SK-N-SH (cell line): ENCODE data around the gene ACVR2B. TPM values are rescaled to one million over a fixed set of nuclear protein-coding genes. Genes with fewer than 3 reads are reported as not detected.

Experiments used
- CTCF ChIA-PET: fragments of 300-600, 350-600 bp; formaldehyde crosslinking; extraction: SDS; loops from one replicate; lab custom pipeline; 2021; lab: Yijun Ruan, JAX
- POLR2A ChIA-PET: fragments of 350-600 bp; sonication (Branson Sonifier 250); formaldehyde crosslinking; extraction: SDS; loops from one replicate; lab custom pipeline; 2020; ENCODE audit warnings: antibody characterized with exemption, inconsistent platforms; lab: Yijun Ruan, JAX
- DNase-seq: peaks from one replicate; pipeline ENCODE4 v3.0.0; 2012
- H2AFZ ChIP-seq: fragments of 200-600 bp; sonication (generic); 2 replicates; pipeline ENCODE4 v1.8.1; 2016; ENCODE audit warnings: antibody characterized with exemption, mild to moderate bottlenecking, low read depth
- H3F3A ChIP-seq: fragments of 200-600 bp; sonication (generic); replicated peaks from 2 replicates; pipeline ENCODE3; 2016; ENCODE audit warnings: antibody characterized with exemption, mild to moderate bottlenecking; ENCODE audit not compliant: insufficient read depth
- H3K27ac ChIP-seq, 2 experiments: fragments of 200-500 bp in 1 of 2; fragments of 200-600 bp in 1 of 2; sonication (Bioruptor generic) in 1 of 2; sonication (generic), shearing (Covaris generic) in 1 of 2; 2 replicates each; pipeline versions ENCODE4 v1.5.1 to v1.6.1; 2014 to 2016; ENCODE audit warnings: low read depth in 2 of 2, inconsistent platforms in 1 of 2, low read length in 1 of 2, mild to moderate bottlenecking in 1 of 2, mixed read lengths in 1 of 2
- H3K27me3 ChIP-seq: fragments of 200-600 bp; sonication (generic), shearing (Covaris generic); 2 replicates; pipeline ENCODE4 v1.6.1; 2016; ENCODE audit warnings: mixed run types; ENCODE audit not compliant: insufficient read depth
- H3K36me3 ChIP-seq, 2 experiments: fragments of 200-500 bp in 1 of 2; fragments of 200-600 bp in 1 of 2; sonication (Bioruptor generic) in 1 of 2; sonication (generic) in 1 of 2; replicated peaks in 1 of 2; 2 replicates each; pipeline versions ENCODE3 to v1.5.1; 2014 to 2016; ENCODE audit warnings: low read length in 1 of 2, mild to moderate bottlenecking in 1 of 2; ENCODE audit not compliant: insufficient read depth in 2 of 2, control insufficient read depth in 1 of 2
- H3K4me1 ChIP-seq, 2 experiments: fragments of 200-500 bp in 1 of 2; fragments of 200-600 bp in 1 of 2; sonication (Bioruptor generic) in 1 of 2; sonication (generic), shearing (Covaris generic) in 1 of 2; 2 replicates each; pipeline versions ENCODE4 v1.5.1 to v1.6.1; 2014 to 2016; ENCODE audit warnings: low read depth in 1 of 2, low read length in 1 of 2, mixed run types in 1 of 2; ENCODE audit not compliant: insufficient read depth in 2 of 2, control insufficient read depth in 1 of 2
- H3K4me2 ChIP-seq: fragments of 200-600 bp; sonication (generic), shearing (Covaris generic); 2 replicates; pipeline ENCODE4 v1.6.1; 2017; ENCODE audit warnings: mixed run types
- H3K4me3 ChIP-seq, 2 experiments: fragments of 200-500 bp in 1 of 2; fragments of 200-600 bp in 1 of 2; sonication (Bioruptor generic) in 1 of 2; sonication (generic), shearing (Covaris generic) in 1 of 2; 2 replicates each; pipeline versions ENCODE4 v1.5.1 to v1.8.1; 2014 to 2016; ENCODE audit warnings: low read depth in 2 of 2, inconsistent platforms in 1 of 2, low read length in 1 of 2, mild to moderate bottlenecking in 1 of 2, mixed read lengths in 1 of 2, moderate library complexity in 1 of 2
- H3K79me2 ChIP-seq: fragments of 200-600 bp; sonication (generic); 2 replicates; pipeline ENCODE4 v1.8.1; 2017; ENCODE audit warnings: mild to moderate bottlenecking; ENCODE audit not compliant: insufficient read depth
- H3K9ac ChIP-seq: fragments of 200-600 bp; sonication (generic); 2 replicates; pipeline ENCODE4 v1.6.1; 2017; ENCODE audit warnings: mixed run types
- H3K9me2 ChIP-seq: fragments of 200-600 bp; sonication (generic); 2 replicates; pipeline ENCODE4 v1.6.1; 2017; ENCODE audit warnings: mixed run types
- H3K9me3 ChIP-seq: fragments of 200-600 bp; sonication (generic); 2 replicates; pipeline ENCODE4 v1.6.1; 2017; ENCODE audit warnings: mixed run types, mild to moderate bottlenecking, moderate library complexity
- H4K20me1 ChIP-seq: fragments of 200-600 bp; sonication (generic); 2 replicates; pipeline ENCODE4 v1.6.1; 2017; ENCODE audit warnings: mild to moderate bottlenecking, mixed run types; ENCODE audit not compliant: insufficient read depth
- ELF1 ChIP-seq: IDR thresholded peaks from 2 replicates; pipeline ENCODE4 v1.4.0; 2012
- EZH2phosphoT487 ChIP-seq: fragments of 200-600 bp; sonication (generic); IDR thresholded peaks from 2 replicates; pipeline ENCODE4 v1.6.1; 2017; ENCODE audit warnings: low read depth, mixed run types, mild to moderate bottlenecking, antibody characterized with exemption, moderate library complexity, borderline replicate concordance
- FOSL2 ChIP-seq: IDR thresholded peaks from 2 replicates; pipeline ENCODE4 v1.4.0; 2012; ENCODE audit warnings: low read depth, mild to moderate bottlenecking, moderate library complexity, borderline replicate concordance
- FOXJ3 ChIP-seq: sonication (generic); formaldehyde crosslinking; IDR thresholded peaks from 2 replicates; pipeline ENCODE4 v1.5.1; 2020; ENCODE audit warnings: mild to moderate bottlenecking, missing genetic modification reagents
- JUND ChIP-seq: IDR thresholded peaks from 2 replicates; pipeline ENCODE4 v1.4.0; 2012
- MEF2A ChIP-seq: IDR thresholded peaks from 2 replicates; pipeline ENCODE4 v1.4.0; 2012; ENCODE audit warnings: low read depth, borderline replicate concordance
- MXI1 ChIP-seq: IDR thresholded peaks from 2 replicates; pipeline ENCODE4 v1.6.1; 2012; ENCODE audit warnings: mild to moderate bottlenecking, low read depth, low read length, improper control_type of control experiment
- NFIC ChIP-seq: IDR thresholded peaks from 2 replicates; pipeline ENCODE4 v1.4.0; 2012; ENCODE audit warnings: borderline replicate concordance
- NRF1 ChIP-seq: IDR thresholded peaks from 2 replicates; pipeline ENCODE4 v1.6.1; 2012; ENCODE audit warnings: low read depth, mild to moderate bottlenecking, low read length
- RAD21 ChIP-seq: IDR thresholded peaks from 2 replicates; pipeline ENCODE4 v1.6.1; 2012; ENCODE audit warnings: mild to moderate bottlenecking, low read length
- RCOR1 ChIP-seq: fragments of 150-350 bp; IDR thresholded peaks from 2 replicates; pipeline ENCODE4 v1.6.1; 2017; ENCODE audit warnings: antibody characterized with exemption, low read length
- RFX5 ChIP-seq: IDR thresholded peaks from 2 replicates; pipeline ENCODE4 v1.6.1; 2012; ENCODE audit warnings: mild to moderate bottlenecking, improper control_type of control experiment, low read length
- RXRA ChIP-seq: IDR thresholded peaks from 2 replicates; pipeline ENCODE4 v1.4.0; 2012; ENCODE audit warnings: low read depth, mild to moderate bottlenecking, borderline replicate concordance
- SIN3A ChIP-seq: IDR thresholded peaks from 2 replicates; pipeline ENCODE4 v1.6.1; 2012; ENCODE audit warnings: low read depth, mild to moderate bottlenecking, low read length, moderate library complexity, borderline replicate concordance
- SMC3 ChIP-seq: IDR thresholded peaks from 2 replicates; pipeline ENCODE4 v1.6.1; 2012; ENCODE audit warnings: low read depth, low read length, improper control_type of control experiment
- TAF1 ChIP-seq: IDR thresholded peaks from 2 replicates; pipeline ENCODE4 v1.6.1; 2012; ENCODE audit warnings: low read depth, mild to moderate bottlenecking, low read length, moderate library complexity, borderline replicate concordance
- TCF12 ChIP-seq: IDR thresholded peaks from 2 replicates; pipeline ENCODE4 v1.4.0; 2012
- TEAD4 ChIP-seq: IDR thresholded peaks from 2 replicates; pipeline ENCODE4 v1.4.0; 2012; ENCODE audit warnings: mild to moderate bottlenecking, borderline replicate concordance; ENCODE audit not compliant: insufficient read depth
- YY1 ChIP-seq: IDR thresholded peaks from 2 replicates; pipeline ENCODE4 v1.4.0; 2012; ENCODE audit warnings: low read depth, mild to moderate bottlenecking
- WGBS: methylation state at CpG from one replicate; pipeline ENCODE4 v1.1.6; 2017; ENCODE audit warnings: low lambda C conversion rate; 5-methylcytosine and 5-hydroxymethylcytosine counted together
- polyA plus RNA-seq, 3 experiments: library from polyadenylated mRNA; depleted of rRNA; stranded (reverse); fragments of >200 nt; gene quantifications; 2 replicates each; pipeline ENCODE4 v1.2.3, GENCODE V29; 2012
- TF ChIP-seq, protein P1 (sequence below): IDR thresholded peaks from 2 replicates; pipeline ENCODE4 v1.4.0; 2012; ENCODE audit warnings: low read depth
- TF ChIP-seq, protein P2 (sequence below): IDR thresholded peaks from 2 replicates; pipeline ENCODE4 v1.4.0; 2012; ENCODE audit warnings: low read depth, borderline replicate concordance

ACVR2B gene
- polyA plus RNA-seq, 1 of the 3 experiments (the other 2 are of a cell fraction): 1.4 TPM

DNA sequence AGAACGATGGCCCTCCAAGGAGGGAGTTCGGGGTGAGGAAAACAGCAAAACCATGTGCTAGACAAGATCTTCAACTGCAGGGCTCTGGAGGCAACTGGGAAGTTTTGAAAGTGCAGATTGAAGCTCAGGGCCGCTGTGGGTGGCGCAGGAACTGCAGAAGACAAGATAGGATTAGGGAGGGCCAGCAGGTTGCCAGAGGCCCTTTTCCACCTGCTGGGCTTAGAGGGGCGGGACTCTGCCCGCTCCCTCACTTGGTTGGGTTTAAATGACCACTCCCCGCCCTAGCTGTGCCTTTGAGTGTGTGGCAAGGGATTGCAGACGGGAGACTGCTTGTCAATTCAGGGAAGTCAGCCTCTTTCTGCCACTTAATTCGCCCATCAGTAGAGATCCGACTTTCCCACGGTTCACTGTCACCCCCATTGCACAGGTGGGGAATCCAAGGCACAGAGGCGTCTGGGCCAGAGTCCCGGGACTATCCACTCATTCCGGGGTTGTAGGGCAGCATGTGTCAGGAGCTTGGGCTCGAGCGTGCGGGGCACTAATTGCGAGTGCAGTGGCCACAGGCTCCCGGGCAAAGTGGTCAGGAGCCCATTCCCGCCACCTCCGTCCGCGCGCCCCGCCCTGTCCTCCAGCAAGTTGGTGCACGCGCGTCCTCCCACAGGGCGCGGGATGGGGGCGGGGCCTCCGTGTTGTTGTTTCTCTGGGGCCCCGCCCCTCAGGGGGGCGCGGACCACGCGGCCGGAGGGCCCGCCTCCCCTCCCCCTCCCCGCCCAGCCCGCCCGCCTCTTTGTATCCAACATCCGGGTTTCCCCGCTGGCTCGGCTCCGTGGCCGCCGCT is at the start of gene ACVR2B (continued):
- TF ChIP-seq TEAD4 (no peak), EZH2phosphoT487 (no peak), MXI1 (peak; percentile 64; the same call in 1 of the 2 replicates), RAD21 (no peak), TAF1 (peak; percentile 84; the same call in 1 of the 2 replicates), FOSL2 (no peak), SMC3 (no peak), NRF1 (no peak), RFX5 (no peak), SIN3A (peak; percentile 82; the same call in 1 of the 2 replicates), RCOR1 (0 out of 2 replicates have a peak, but pooled peaks have one; percentile 6), TCF12 (no peak), MEF2A (no peak)
- TF ChIP-seq, protein P1, sequence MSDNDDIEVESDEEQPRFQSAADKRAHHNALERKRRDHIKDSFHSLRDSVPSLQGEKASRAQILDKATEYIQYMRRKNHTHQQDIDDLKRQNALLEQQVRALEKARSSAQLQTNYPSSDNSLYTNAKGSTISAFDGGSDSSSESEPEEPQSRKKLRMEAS: peak; percentile 80
- TF ChIP-seq, all 33 proteins: peak for 6

DNA sequence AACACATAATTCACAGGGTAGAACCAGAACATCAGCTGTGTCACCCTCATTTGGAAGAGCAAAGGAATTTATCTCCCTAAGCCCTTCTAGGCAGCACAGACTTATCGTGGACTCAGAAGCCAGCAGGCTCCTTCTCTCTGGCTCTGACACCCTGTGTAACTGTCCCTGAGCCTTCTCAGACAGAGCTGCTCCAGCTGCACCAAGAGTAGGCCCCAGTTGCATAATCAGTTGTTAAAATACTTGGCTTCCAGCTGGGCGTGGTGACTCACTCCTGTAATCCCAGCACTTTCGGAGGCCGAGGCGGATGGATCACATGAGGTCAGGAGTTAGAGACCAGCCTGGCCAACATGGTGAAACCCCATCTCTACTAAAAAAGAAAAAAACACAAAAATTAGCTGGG is 49.4 kb upstream of the ACVR2B start:
- H3F3A ChIP-seq: no peaks in the 10 kb centered on the region
- H3K79me2 ChIP-seq: no peaks in the 10 kb centered on the region
- H3K27ac ChIP-seq: no peak overlapping the region
- peaks cover 3 to 11% of the 10 kb centered on the region in 2 experiments for H3K36me3 ChIP-seq
- H3K4me2 ChIP-seq: no peak overlapping the region
- 77% methylated on average over 5 of the region's 5 CpGs for WGBS
- H3K9ac ChIP-seq: no peak overlapping the region
- H3K27me3 ChIP-seq: no peaks in the 10 kb centered on the region
- H2AFZ ChIP-seq: no peak overlapping the region
- no peaks in the 10 kb centered on the region for H3K9me2 ChIP-seq
- TF ChIP-seq ELF1: no peak
- TF ChIP-seq NFIC: no peak
- no peak for TF ChIP-seq YY1
- ChIA-PET CTCF (interaction anchor here (0.6 to 1.2 kb wide), 3 partner anchors 75 to 987 kb away, joined by 3 read pairs; no protein-coding TSS in a partner anchor), POLR2A (no interaction called here)
- no peaks in the 10 kb centered on the region for H3K9me3 ChIP-seq
- H4K20me1 ChIP-seq: no peaks in the 10 kb centered on the region
- H3K4me3 ChIP-seq: no peak overlapping the region
- DNase-seq: no peak
- no peaks in the 10 kb centered on the region for H3K4me1 ChIP-seq

DNA sequence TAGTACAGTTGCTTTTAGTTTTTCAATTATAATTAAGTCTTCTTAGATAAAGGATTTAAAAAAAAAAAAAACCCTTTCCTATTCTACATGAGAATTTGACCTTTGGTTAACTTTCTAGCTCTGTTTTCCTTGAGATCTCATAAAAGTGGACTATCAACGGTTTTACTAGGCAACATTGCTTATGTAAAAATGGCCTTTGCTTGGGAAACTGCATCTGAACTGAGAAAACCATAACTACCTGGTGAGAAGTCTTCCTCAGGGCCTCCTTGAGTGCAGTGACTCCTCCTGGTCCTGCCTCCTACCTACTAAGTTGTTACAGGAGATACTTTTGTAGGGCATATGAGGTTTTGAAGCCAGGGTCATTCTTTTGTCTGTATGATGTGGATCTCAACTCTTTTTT is 42.1 kb upstream of the ACVR2B start:
- H3K9me2 ChIP-seq: no peaks in the 10 kb centered on the region
- H3K36me3 ChIP-seq: no peaks in the 10 kb centered on the region
- H3K4me2 ChIP-seq: no peak overlapping the region
- DNase-seq: no peak
- 36% methylated on average over 1 of the region's 1 CpG for WGBS
- no peak overlapping the region for H3K9ac ChIP-seq
- ChIA-PET POLR2A (no interaction called here), CTCF (no interaction called here)
- no peaks in the 10 kb centered on the region for H3K27me3 ChIP-seq
- no peak overlapping the region for H3K4me3 ChIP-seq
- no peaks in the 10 kb centered on the region for H3K79me2 ChIP-seq
- no peaks in the 10 kb centered on the region for H4K20me1 ChIP-seq
- H3K9me3 ChIP-seq: no peaks in the 10 kb centered on the region
- no peak overlapping the region for H3K27ac ChIP-seq
- no peak overlapping the region for H2AFZ ChIP-seq
- no peaks in the 10 kb centered on the region for H3F3A ChIP-seq
- H3K4me1 ChIP-seq: no peaks in the 10 kb centered on the region
- TF ChIP-seq, protein P2, sequence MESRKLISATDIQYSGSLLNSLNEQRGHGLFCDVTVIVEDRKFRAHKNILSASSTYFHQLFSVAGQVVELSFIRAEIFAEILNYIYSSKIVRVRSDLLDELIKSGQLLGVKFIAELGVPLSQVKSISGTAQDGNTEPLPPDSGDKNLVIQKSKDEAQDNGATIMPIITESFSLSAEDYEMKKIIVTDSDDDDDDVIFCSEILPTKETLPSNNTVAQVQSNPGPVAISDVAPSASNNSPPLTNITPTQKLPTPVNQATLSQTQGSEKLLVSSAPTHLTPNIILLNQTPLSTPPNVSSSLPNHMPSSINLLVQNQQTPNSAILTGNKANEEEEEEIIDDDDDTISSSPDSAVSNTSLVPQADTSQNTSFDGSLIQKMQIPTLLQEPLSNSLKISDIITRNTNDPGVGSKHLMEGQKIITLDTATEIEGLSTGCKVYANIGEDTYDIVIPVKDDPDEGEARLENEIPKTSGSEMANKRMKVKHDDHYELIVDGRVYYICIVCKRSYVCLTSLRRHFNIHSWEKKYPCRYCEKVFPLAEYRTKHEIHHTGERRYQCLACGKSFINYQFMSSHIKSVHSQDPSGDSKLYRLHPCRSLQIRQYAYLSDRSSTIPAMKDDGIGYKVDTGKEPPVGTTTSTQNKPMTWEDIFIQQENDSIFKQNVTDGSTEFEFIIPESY: no peak
- TF ChIP-seq SIN3A: no peak
- TF ChIP-seq RXRA: no peak
- TF ChIP-seq JUND: no peak
- TF ChIP-seq RFX5: no peak
- TF ChIP-seq MXI1: no peak
- TF ChIP-seq, protein P1: no peak
- no peak for TF ChIP-seq NRF1
- no peak for TF ChIP-seq FOXJ3 (CRISPR knock-in tag)
